HG03571 (cell line): ENCODE data around the gene ENO2.

Experiments used
- ATAC-seq: cut with Tn5 transposase; IDR thresholded peaks from one replicate; pipeline ENCODE4 v1.9.1; 2021; ENCODE audit not compliant: unreplicated experiment

Gene ENO2

GRCh38 chr12:6946920-6947374 lies 32.6 kb downstream of the ENO2 start:
- ATAC-seq, result no peak

- no peak for ATAC-seq
Measured at GRCh38 chr12:6947615-6948014, 33.2 kb downstream of the ENO2 start.

- no peak for ATAC-seq
Measured at GRCh38 chr12:6948873-6949594, 34.7 kb downstream of the ENO2 start.

GRCh38 chr12:6950401-6950801 lies 36.0 kb downstream of the ENO2 start:
- ATAC-seq, result no peak

- ATAC-seq, result no peak
Measured at GRCh38 chr12:6950811-6951540, 36.6 kb downstream of the ENO2 start, which contains the start of gene PTPN6. PTPN6 (plus strand) TSS chr12:6951356; CDS start chr12:6951513, 157 bp downstream.

- no peak for ATAC-seq
Measured at GRCh38 chr12:6951551-6952120, 37.3 kb downstream of the ENO2 start.

- ATAC-seq, result no peak
Measured at GRCh38 chr12:6952121-6952862, 37.9 kb downstream of the ENO2 start.

- ATAC-seq, result no peak
Measured at GRCh38 chr12:6952863-6953441, 38.6 kb downstream of the ENO2 start.

GRCh38 chr12:6953442-6954315 lies 39.3 kb downstream of the ENO2 start:
- ATAC-seq, result peak; percentile 42

GRCh38 chr12:6954316-6955107 lies 40.1 kb downstream of the ENO2 start:
- no peak for ATAC-seq

- no peak for ATAC-seq
Measured at GRCh38 chr12:6955108-6956020, 41.0 kb downstream of the ENO2 start.

- ATAC-seq, result no peak
Measured at GRCh38 chr12:6956021-6956727, 41.8 kb downstream of the ENO2 start.

- no peak for ATAC-seq
Measured at GRCh38 chr12:6957151-6957701, 42.8 kb downstream of the ENO2 start.

- no peak for ATAC-seq
Measured at GRCh38 chr12:6957741-6958608, 43.6 kb downstream of the ENO2 start.

- no peak for ATAC-seq
Measured at GRCh38 chr12:6958609-6959057, 44.3 kb downstream of the ENO2 start.
